ENCODE data around the gene ANAPC16.

DNA sequence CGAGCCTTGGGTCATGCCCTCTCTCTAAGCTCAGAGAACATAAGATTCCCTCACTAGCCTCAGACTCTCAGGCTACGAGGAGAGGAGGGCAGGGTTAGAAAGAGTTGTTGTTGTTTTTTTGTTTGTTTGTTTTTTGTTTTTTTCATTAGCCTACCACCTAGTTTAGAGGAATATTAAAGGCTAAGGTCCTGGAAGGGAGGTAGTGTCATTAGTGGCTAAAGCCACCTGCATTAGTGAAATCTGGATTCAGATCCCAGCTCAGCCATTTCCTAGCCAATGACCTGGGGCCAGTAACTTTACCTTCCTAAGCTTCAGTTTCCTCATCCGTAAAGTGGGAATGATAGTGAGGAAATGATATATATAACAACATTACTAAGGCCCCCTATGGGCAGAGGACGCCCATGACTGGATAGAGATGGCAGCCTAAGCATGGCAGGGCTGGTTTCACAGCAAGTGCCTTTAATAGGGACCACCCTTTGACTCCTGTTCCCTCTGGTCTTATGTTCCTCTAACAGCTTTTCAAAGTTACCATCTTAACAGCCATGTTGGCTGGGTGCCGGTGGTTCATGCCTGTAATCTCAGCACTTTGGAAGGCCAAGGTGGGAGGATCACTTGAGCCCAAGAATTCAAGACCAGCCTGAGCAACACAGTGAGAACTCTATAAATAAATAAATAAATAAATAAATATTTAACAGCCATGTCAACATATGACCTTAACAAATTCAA lies 63.0 kb downstream of the ANAPC16 start:
- TF ChIP-seq, protein P1, sequence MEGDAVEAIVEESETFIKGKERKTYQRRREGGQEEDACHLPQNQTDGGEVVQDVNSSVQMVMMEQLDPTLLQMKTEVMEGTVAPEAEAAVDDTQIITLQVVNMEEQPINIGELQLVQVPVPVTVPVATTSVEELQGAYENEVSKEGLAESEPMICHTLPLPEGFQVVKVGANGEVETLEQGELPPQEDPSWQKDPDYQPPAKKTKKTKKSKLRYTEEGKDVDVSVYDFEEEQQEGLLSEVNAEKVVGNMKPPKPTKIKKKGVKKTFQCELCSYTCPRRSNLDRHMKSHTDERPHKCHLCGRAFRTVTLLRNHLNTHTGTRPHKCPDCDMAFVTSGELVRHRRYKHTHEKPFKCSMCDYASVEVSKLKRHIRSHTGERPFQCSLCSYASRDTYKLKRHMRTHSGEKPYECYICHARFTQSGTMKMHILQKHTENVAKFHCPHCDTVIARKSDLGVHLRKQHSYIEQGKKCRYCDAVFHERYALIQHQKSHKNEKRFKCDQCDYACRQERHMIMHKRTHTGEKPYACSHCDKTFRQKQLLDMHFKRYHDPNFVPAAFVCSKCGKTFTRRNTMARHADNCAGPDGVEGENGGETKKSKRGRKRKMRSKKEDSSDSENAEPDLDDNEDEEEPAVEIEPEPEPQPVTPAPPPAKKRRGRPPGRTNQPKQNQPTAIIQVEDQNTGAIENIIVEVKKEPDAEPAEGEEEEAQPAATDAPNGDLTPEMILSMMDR (IDR thresholded peaks at IDR 0.05 in 2 of 3, conservative IDR thresholded peaks at IDR 0.05 in 1 of 3; ENCODE audit: borderline replicate concordance in 1 of 3, insufficient read depth in 1 of 3, low read depth in 2 of 3, low read length in 2 of 3): peak in 2 of 3 experiments; percentile 44 to 45; a peak in 4 of 6 replicates
- TF ChIP-seq JUND (IDR thresholded peaks at IDR 0.05): no peak
- TF ChIP-seq ZNF274 (IDR thresholded peaks at IDR 0.05; ENCODE audit: low read depth, low read length): no peak
- TF ChIP-seq CEBPB (IDR thresholded peaks at IDR 0.05; ENCODE audit: low read depth): no peak
- no peak for TF ChIP-seq SP1 (IDR thresholded peaks at IDR 0.05; ENCODE audit: low read depth)
- no peak for TF ChIP-seq EZH2 (IDR thresholded peaks at IDR 0.05)
- no peak for TF ChIP-seq POLR2A (IDR thresholded peaks at IDR 0.05; ENCODE audit: borderline replicate concordance, extremely low read depth, insufficient read depth, insufficient read length)
- TF ChIP-seq SIN3A (IDR thresholded peaks at IDR 0.05; ENCODE audit: low read depth): no peak
